ENCODE measurements around the gene GPR146.

Gene GPR146

DNA sequence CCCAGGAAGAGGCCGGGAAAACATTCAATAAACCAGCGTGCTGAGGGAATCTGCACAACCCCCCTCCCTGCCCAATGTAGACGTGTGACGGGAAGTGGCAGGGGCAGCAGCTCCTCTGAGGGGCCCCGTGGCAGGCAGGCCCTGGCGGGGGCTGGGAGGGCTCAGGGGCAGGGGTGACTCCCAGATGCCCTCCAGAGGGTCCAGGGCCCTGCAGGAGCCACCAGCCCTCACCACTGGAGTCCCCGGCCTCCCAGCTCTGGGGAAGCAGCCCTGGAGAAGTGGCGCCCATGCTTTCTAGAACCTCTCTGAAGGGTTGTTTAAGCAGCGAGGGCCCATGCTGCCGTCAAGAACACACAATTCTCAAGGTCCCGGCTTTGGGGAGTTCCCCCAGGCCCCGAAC is 35.2 kb downstream of the GPR146 start:
- no peak for DNase-seq

DNA sequence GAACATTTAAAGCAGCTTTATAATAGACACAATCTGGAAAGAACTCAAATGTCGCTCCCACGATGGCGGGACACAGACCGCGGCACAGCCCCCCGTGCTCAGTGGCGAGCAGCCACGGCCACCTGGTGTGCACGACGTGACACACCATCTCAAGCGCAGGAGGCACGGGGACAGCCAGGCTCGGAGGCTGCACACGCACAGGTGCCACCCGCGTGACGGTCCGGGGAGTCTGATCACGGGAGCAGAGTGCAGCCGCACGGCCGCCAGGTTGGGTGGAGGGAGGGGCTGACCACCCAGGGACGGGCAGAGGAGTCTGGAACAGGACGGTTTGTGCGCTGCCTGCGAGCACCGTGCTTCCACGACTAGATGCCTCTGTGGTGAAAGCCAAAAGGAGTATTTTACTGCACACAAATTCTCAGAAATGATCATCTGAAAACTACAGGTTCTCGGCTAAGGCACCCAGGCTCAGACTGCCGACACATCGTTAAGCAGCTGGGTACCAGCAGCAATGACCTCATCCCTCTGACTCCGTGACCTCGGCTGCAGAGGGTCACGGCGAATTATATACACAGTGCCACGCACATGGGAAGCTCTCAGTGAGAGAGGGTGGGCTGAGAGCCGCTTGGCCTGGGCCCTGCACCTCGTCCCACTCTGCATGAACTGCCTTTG is 36.0 kb downstream of the GPR146 start:
- DNase-seq, result no peak

DNA sequence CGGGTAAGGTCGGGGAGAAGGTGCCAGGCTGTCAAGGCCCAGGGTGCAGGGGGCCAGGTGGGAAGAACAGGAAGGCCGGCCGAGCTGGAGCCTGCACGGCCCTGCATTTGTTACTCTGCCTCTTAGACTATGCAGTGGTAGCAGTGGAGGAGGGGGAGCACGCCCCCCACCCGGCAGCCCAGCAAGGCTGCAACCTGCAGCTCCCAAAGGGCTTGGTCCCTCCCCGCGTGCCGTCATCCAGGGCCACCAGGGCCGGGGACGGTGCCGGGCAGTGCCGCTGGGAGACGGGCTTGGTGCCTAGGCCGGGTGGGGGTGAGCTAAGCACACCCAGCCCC is 36.5 kb downstream of the GPR146 start:
- DNase-seq, result no peak

DNA sequence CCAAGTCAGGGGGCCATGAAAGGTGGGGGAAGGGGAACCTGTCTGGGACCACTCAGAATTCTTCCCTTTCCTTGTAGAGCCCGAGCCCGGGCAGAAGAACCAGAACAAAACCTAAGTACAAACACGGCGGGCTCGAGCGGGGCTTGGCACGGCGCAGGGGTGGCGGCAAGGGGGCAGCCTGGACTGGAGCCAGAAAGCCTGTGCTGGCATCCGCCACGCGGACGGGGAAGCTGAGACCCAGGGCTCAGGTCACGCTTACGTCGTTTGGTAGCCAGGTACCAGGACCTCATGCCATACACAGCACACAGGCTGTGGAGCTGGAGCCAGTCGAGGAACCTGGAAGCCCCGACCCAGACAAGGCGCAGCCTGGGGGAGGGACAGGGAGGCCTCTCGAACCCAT is 37.0 kb downstream of the GPR146 start:
- DNase-seq, result no peak

DNA sequence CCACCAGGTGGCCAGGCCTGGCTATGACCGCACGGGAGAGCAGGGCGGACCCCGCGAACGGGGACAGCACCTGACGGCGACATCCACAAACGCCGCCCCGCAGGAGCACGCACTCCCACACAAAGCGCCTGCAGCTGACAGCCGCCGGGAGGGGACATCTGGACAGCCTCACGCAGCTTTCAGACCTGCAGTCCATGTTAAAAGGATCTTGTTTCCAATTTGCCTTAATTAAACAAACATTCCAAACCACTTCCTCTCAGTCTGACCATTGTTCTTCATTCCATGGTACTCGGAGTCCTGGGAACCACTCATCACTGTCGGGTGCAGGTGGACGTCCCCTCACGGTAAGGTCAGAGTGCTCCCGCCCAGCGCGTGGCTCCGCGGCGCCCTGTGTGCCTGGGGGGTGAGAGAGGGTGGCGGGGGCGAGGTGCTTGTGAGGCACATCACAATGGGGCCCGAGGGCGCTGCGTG is 37.6 kb downstream of the GPR146 start:
- DNase-seq, result no peak

DNA sequence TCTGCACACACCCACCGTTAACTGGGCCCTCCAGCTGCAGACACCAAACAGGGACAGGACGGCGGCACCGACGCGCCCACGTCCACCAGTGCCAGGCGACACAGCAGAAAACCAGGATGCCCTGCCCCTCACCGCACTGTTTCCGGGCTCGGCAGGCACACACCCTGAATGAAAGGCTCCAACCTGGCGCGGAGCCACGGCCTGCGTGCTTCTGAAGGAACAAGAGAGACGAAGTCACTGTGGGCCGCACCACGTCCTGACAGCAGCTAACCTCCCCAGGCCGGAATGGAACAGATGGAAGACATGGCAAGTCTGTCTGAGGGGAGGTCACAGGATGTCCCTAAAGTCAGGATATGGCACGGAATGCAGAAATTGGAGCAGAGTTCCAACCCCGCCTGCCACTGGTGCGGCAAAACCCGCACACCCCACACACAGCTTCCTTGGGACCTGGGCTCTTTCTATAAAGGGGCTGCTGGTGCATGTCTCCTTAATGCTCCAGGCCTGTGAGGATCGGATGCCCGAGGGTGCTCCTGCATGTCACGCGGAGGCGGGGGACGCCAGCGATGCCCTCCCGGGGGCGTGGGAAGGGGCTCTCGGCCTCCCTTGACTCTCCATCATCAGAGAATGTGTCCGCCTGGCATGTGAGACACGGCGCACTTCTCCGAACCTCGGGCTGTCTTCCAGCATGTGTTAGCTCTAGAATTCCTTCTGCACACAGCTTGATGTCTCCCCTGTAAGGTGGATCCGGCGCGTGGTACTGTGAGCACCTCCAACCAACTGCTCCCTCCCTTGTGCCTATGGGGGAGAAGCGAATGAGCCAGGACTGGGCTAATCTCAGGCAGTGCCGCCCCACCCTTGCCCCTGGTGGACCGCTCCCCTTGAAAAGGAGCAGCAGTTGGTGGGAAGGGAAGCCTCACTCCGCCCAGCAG is 39.6 kb downstream of the GPR146 start:
- DNase-seq, result no peak

- no peak for DNase-seq
Observed at GRCh38 chr7:1085266-1085665, 40.9 kb downstream of the GPR146 start.

DNA sequence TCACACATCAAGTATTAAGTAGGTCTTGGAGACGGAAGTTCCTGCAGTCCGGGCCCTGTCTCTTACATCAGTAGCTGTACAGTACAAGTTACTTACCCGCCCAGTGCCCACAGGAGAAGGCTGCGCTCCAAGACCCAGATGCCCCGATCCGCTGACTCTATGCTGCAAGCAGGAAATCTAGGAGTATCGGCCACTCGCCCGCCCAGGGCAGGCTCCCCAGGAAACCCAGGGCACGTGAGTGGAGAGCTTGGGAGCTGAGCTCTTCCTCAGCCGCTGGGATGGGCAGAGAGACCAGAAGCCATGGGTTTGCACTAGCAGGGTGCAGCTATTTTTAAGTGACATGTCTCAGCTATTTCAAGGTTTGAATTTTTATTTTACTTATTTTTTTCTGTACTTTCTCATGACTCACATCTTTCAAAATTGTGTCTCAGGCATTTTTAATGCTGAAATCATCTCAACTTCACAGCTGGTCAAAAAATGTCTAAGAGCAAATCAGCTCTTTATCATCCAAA is 41.6 kb downstream of the GPR146 start:
- DNase-seq, result no peak

GRCh38 chr7:1086588-1087464 is 42.5 kb downstream of the GPR146 start:
- peak; percentile 82 for DNase-seq

- no peak for DNase-seq
Observed at GRCh38 chr7:1087465-1087814, 43.1 kb downstream of the GPR146 start.

DNA sequence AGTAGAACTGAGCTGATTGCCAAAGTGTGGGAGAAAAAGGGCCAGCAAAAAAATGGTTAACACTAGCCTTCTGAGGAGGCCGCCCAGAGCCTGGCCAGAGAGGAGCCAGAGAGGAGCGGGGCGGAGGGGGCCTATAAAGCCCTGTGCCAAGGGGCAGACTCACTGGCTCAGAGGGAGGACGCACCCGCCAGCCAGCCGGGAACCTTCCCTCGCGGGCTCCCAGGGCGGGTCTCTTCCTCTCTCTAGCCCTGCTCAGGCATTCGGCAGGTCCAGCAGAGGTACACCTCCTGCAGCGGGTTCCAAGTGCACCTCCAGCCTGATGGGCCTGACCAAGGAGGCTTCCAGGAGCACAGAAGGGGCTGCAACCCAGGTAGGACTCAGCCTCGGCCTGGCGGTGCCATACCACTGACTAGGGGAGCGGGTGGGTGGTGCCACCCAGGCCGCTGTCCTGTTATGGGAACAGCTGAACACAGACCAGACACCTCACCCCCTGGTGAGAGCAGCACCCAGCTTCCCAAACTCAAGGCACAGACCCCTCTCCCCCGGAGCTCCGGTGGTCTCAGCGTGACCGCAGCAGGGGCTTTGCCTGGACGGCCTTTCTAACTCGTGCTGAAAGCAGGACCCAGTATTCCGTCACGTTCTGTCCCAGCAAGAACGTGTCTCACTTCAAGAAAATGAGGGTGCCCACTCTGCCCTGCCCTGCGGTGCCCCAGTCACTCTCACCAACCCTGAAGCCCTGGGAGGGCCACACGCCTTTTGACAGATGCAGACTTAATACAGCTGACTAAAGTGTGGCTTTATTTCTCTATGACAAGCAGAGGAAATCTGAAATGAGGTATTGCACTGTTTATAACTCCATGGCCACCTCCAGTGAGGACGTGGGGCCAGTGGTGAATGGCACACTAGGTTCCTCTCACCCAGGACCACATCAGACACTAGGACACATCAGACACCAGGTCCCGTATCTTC is 43.9 kb downstream of the GPR146 start, which contains the start of gene GPER1:
Gene GPER1, plus strand, starts transcription at position 162 of the 969 bp plus-strand sequence. CDS start 3,616 bp downstream, outside the sequence.
- no peak for DNase-seq

- no peak for DNase-seq
Observed at GRCh38 chr7:1090236-1090635, 45.9 kb downstream of the GPR146 start.

DNA sequence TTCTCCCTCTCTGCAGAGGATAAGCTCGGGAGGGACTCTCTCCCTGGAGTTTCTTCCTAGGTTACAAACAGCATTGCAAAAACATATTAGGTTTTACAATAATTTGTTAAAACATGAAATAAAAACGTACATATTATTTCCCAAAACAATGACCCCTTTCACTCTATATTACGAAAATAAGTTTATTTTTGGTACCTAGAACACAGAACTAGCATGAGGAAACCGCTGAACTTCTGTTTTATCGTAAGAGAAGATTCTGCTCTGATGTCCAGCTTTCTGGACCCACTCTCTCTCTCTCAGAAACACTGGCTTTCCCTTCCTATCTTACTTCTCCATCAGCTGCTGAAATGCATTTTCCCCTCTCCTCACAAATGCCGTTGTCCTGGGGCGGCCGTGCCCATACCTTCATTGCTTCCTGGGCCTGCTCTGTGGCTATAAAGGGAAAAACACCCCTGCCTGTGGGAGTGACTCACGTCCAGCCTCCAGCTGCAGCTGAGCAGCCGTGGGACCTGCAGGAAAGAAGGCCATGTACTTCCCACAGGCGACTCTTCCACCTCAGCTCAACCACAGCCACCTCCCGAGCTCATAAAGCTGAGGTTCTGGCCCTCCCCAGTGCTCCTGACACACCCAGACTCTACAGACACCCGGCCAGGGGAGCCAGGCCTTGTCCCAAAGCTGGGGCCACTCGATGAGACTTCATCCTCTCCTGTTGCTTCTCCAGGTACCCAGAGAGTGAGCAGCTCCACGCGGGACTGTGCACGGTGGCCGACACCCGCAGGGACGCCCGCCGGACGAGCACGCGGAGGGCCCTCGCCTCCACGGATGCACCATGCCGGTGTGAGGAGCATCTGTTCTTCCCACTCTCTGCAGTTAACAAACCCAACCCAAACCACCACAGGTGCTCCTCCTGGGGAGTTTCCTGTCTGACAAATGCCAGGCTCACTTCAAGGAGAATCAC is 46.6 kb downstream of the GPR146 start:
- DNase-seq, result no peak

- no peak for DNase-seq
Observed at GRCh38 chr7:1091644-1092027, 47.3 kb downstream of the GPR146 start.

GRCh38 chr7:1092161-1092632 is 47.9 kb downstream of the GPR146 start:
- DNase-seq, result no peak

GRCh38 chr7:1092806-1093501 is 48.6 kb downstream of the GPR146 start:
- no peak for DNase-seq

GRCh38 chr7:1093502-1093843 is 49.1 kb downstream of the GPR146 start:
- DNase-seq, result no peak

DNA sequence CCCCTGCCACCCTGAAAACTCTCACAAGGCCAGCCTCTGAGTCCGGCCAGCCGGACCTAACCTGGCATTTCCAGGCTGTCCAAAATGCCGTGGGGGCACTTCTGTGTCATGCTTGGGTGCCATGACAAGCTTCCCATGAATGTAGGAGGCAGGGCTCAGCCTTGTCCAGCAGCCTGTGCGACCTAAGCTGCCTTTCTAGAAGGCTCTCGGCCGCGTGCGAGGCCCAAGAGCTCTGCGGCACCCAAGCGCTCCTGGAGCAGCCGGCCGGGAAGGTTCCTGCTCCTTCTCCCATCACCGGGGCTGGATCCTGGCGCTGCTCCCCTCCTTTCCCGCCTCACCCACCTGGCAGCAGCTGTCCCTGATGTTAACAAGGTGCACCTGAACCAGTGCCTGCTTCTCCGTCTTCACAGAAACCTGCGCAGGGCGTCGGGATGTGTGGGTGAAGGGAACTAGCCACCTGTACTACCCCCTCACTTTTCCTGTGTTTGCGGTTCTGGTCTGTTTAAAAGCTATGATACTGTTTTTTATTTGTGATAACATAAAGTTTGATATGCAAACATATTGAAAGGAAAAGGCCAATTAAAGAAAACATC is 49.7 kb downstream of the GPR146 start:
- no peak for DNase-seq

- no peak for DNase-seq
Observed at GRCh38 chr7:1094870-1095269, 50.5 kb downstream of the GPR146 start.

Data from CD4-positive, alpha-beta T cell treated with Interleukin-15 for 1 hour (primary cell).